Measurements from ENCODE around the gene NPLOC4. TPM values are rescaled to one million over a fixed set of nuclear protein-coding genes. Genes with fewer than 3 reads are reported as not detected.

NPLOC4 gene
- total RNA-seq, result 121 and 146 TPM in 2 replicates

GRCh38 chr17:81636505-81637288 lies at the start of gene NPLOC4, which contains the start of gene TSPAN10:
Gene NPLOC4, minus strand, starts transcription at chr17:81637112. Its CDS starts 182 bp downstream, at chr17:81636930.
Gene TSPAN10, plus strand, starts transcription at chr17:81637196. Its CDS starts 5,217 bp downstream, at chr17:81642413.

GRCh38 chr17:81683584-81684441 lies 46.9 kb upstream of the NPLOC4 start, which contains the start of the genes ARL16 and HGS:
Gene ARL16, minus strand, starts transcription at chr17:81683797. Its CDS starts 44 bp downstream, at chr17:81683753.
Gene HGS, plus strand, starts transcription at chr17:81684011. Its CDS starts 56 bp downstream, at chr17:81684067.

GRCh38 chr17:81666342-81667191 lies 29.7 kb upstream of the NPLOC4 start, which contains the start of the genes CCDC137 and OXLD1:
Gene CCDC137, plus strand, starts transcription at chr17:81666737. Its CDS starts 30 bp downstream, at chr17:81666767.
Gene OXLD1, minus strand, starts transcription at chr17:81666605. Its CDS starts 28 bp downstream, at chr17:81666577.

GRCh38 chr17:81656118-81656743 lies 19.3 kb upstream of the NPLOC4 start, which contains the start of gene PDE6G:
Gene PDE6G, minus strand, starts transcription at chr17:81656542. Its CDS starts 3,237 bp downstream, at chr17:81653305.

GRCh38 chr17:81552244-81553017 lies 84.5 kb downstream of the NPLOC4 start, which contains the start of gene FAAP100:
Gene FAAP100, minus strand, starts transcription at chr17:81552353. Its CDS starts 23 bp downstream, at chr17:81552330.

GRCh38 chr17:81527591-81528383 lies 109.1 kb downstream of the NPLOC4 start, which contains the start of gene FSCN2:
Gene FSCN2, plus strand, starts transcription at chr17:81528377. Its CDS starts 155 bp downstream, at chr17:81528532.

GRCh38 chr17:81512562-81513371 lies 124.1 kb downstream of the NPLOC4 start, which contains the start of gene ACTG1:
Gene ACTG1, minus strand, starts transcription at chr17:81512799. Its CDS starts 445 bp downstream, at chr17:81512354.

Small RNA genes lying within 50 kb of the gene (small RNA-seq; reads per million reads assigned to genes)
- not detected for gene RF00019

Other genes with a start within 250 kb of the NPLOC4 start
- 9.7 and 23.2 TPM in 2 replicates for gene BAHCC1, start 241.7 kb downstream of the NPLOC4 start, total RNA-seq
- 14,927 and 15,075 TPM in 2 replicates for gene ACTG1, start 124.3 kb downstream of the NPLOC4 start, total RNA-seq
- gene FSCN2, start 108.7 kb downstream of the NPLOC4 start, total RNA-seq, result 0.57 and 1.3 TPM in 2 replicates
- gene FAAP100, start 84.8 kb downstream of the NPLOC4 start, total RNA-seq, result 38.3 and 56.2 TPM in 2 replicates
- gene TSPAN10, start 84 bp upstream of the NPLOC4 start, total RNA-seq, result 0.48 TPM in 1 of 2 replicates, not detected in the other
- gene PDE6G, start 19.4 kb upstream of the NPLOC4 start, total RNA-seq, result 1.3 TPM in 2 replicates
- 24.5 and 29.7 TPM in 2 replicates for gene OXLD1, start 29.5 kb upstream of the NPLOC4 start, total RNA-seq
- 11.8 and 12.1 TPM in 2 replicates for gene CCDC137, start 29.6 kb upstream of the NPLOC4 start, total RNA-seq
- gene ARL16, start 46.7 kb upstream of the NPLOC4 start, total RNA-seq, result 35.6 and 36.6 TPM in 2 replicates
- 134 and 147 TPM in 2 replicates for gene HGS, start 46.9 kb upstream of the NPLOC4 start, total RNA-seq
- 23.8 and 26.1 TPM in 2 replicates for gene MRPL12, start 66.3 kb upstream of the NPLOC4 start, total RNA-seq
- 17.6 and 23.5 TPM in 2 replicates for gene SLC25A10, start 75.2 kb upstream of the NPLOC4 start, total RNA-seq
- not detected in 2 replicates for gene GCGR, start 167.0 kb upstream of the NPLOC4 start, total RNA-seq
- gene MCRIP1, start 196.2 kb upstream of the NPLOC4 start, total RNA-seq, result 91.2 and 156 TPM in 2 replicates
- gene PPP1R27, start 197.9 kb upstream of the NPLOC4 start, total RNA-seq, result not detected in 2 replicates
- gene P4HB, start 223.4 kb upstream of the NPLOC4 start, total RNA-seq, result 991 and 1,042 TPM in 2 replicates
- gene ARHGDIA, start 234.2 kb upstream of the NPLOC4 start, total RNA-seq, result 215 and 257 TPM in 2 replicates